Large intestine (tissue), 3 donors: ENCODE data around the gene EQTN. TPM values are rescaled to one million over a fixed set of nuclear protein-coding genes. Genes with fewer than 3 reads are reported as not detected.
A peak's percentile ranks its signal among the peaks of the same experiment; 100 is the strongest.
"Not testable (repeated sequence)": the region's sequence is repeated elsewhere in the genome, so short reads cannot be mapped to it uniquely, and the experiment has no call there.

Experiments
- DNase-seq, 2 donors: peaks; one replicate each; pipeline versions ENCODE4 v3.0.0 to v3.0.0-alpha.2; 2013
- H3K27ac ChIP-seq: one replicate; pipeline ENCODE4 v1.5.1; 2013; ENCODE audit warnings: low read length
- H3K27me3 ChIP-seq: 2 replicates; pipeline ENCODE4 v1.6.1; 2013; ENCODE audit warnings: low read length; ENCODE audit not compliant: control insufficient read depth, insufficient read depth
- H3K36me3 ChIP-seq: 2 replicates; pipeline ENCODE4 v1.6.1; 2013; ENCODE audit warnings: low read length; ENCODE audit not compliant: control insufficient read depth, insufficient read depth
- H3K4me1 ChIP-seq: one replicate; pipeline ENCODE4 v1.6.1; 2013; ENCODE audit warnings: low read length; ENCODE audit not compliant: control insufficient read depth, insufficient read depth
- H3K4me3 ChIP-seq: one replicate; pipeline ENCODE4 v1.5.1; 2013; ENCODE audit warnings: low read length
- H3K9me3 ChIP-seq: one replicate; pipeline ENCODE4 v1.6.1; 2013; ENCODE audit warnings: mild to moderate bottlenecking, low read depth, low read length, moderate library complexity; ENCODE audit not compliant: control insufficient read depth
- WGBS: methylation state at CpG from one replicate; pipeline ENCODE4 v1.1.5; 2013; ENCODE audit warnings: low lambda C conversion rate; ENCODE audit not compliant: insufficient coverage; 5-methylcytosine and 5-hydroxymethylcytosine counted together
- polyA plus RNA-seq: library from polyadenylated mRNA; unstranded; fragments of 120-200 nt; gene quantifications from one replicate; pipeline ENCODE4 v1.2.1, GENCODE V29; 2013

EQTN gene
- polyA plus RNA-seq, 1 donor: 0.34 TPM

DNA sequence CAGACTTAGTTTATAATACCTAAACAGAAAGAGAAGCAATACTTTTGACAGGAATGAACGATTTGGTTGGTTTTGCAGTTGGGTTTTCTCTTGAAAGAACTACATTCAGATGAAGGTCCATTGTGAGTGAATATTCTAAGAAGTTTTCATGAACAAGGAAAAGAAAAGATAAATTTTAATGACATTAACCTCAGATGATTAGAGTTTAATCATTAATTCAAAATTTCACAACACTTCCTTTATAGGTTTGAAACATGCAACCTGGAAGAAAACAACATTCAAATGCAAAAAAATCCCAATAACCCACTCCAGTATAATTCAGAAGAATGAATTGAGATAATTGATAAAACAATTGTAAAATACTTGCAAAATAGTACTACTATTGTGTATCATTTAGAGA lies 23.8 kb downstream of the EQTN start:
- peak in 1 of 2 donors; percentile 37 for DNase-seq
- WGBS: 88% methylated on average over 1 of the region's 1 CpG
- H3K4me3 ChIP-seq: no peak overlapping the region
- no peaks in the 10 kb centered on the region for H3K36me3 ChIP-seq
- H3K27ac ChIP-seq: peak overlapping the region; percentile 45
- no peaks in the 10 kb centered on the region for H3K4me1 ChIP-seq
- H3K9me3 ChIP-seq: no peaks in the 10 kb centered on the region
- H3K27me3 ChIP-seq: no peaks in the 10 kb centered on the region

GRCh38 chr9:27272103-27272502 lies 24.8 kb downstream of the EQTN start:
- no peaks in the 10 kb centered on the region for H3K4me1 ChIP-seq
- no peaks in the 10 kb centered on the region for H3K27me3 ChIP-seq
- no peak for DNase-seq
- no peaks in the 10 kb centered on the region for H3K36me3 ChIP-seq
- H3K9me3 ChIP-seq: no peaks in the 10 kb centered on the region
- no peak overlapping the region for H3K4me3 ChIP-seq
- no peak overlapping the region for H3K27ac ChIP-seq
- WGBS: no CpG with 5 or more reads among the region's 2 CpGs

- H3K9me3 ChIP-seq: no peaks in the 10 kb centered on the region
- DNase-seq: no peak
- H3K27me3 ChIP-seq: no peaks in the 10 kb centered on the region
- H3K4me3 ChIP-seq: no peak overlapping the region
- WGBS: 100% methylated on average over 1 of the region's 4 CpGs
- no peak overlapping the region for H3K27ac ChIP-seq
- H3K36me3 ChIP-seq: no peaks in the 10 kb centered on the region
- no peaks in the 10 kb centered on the region for H3K4me1 ChIP-seq
These were observed 35.3 kb downstream of the EQTN start for GRCh38 chr9:27261517-27262211.

DNA sequence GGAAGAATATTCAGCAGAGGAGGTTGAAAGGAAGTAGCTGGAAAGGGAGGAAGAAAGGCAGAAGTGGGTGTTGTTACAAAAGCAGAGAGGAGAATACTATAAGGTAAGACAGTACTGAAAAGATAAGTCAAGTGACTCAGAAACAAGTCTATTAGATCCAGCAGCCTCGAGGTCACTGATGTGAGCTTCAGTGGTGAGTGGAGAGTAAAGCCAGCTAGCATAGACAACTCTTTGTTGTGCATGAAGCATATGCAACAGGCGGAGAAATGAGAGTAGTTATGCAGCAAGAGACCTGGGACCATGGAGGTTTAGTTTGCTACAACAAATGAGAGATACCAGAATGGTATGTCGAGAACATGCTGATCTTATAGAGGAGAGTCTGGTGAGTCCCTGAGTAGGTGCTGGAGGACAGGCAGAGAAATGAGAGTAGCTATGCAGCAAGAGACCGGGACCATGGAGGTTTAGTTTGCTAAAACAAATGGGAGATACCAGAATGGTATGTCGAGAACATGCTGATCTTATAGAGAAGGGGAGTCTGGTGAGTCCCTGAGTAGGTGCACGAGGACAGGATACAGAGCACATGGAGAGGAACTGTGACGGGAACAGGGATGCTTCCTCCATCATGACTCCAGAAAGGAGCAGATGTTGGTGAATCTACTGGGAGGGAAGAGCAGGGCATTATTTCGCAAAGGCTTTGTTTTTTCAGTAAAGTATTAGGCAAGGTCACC lies 36.0 kb downstream of the EQTN start:
- H3K4me3 ChIP-seq: no peak overlapping the region
- no peaks in the 10 kb centered on the region for H3K27me3 ChIP-seq
- no CpG with 5 or more reads among the region's 8 CpGs for WGBS
- no peak overlapping the region for H3K27ac ChIP-seq
- H3K4me1 ChIP-seq: no peaks in the 10 kb centered on the region
- no peaks in the 10 kb centered on the region for H3K9me3 ChIP-seq
- DNase-seq: no peak
- H3K36me3 ChIP-seq: no peaks in the 10 kb centered on the region

DNA sequence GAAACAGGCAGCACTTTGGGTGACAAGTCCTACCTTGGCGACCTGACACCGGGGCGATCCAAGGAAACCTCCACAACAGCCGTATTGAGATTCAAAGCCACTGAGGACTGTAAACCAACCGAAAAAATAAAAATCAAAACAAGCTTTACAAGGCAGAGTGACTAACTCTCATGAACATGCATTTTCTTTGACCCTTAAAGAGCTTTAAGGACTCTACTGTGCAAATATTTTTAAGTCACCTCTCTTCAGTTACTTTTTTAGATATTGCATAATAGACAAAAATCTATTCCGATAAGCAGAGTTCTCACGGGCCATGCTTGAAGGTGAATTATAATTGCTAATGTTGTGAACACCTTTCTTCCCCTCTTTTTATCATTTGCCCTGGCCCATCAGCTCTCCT lies 38.3 kb downstream of the EQTN start:
- Histone ChIP-seq H3K36me3 (no peaks in the 10 kb centered on the region), H3K4me1 (no peaks in the 10 kb centered on the region), H3K27ac (no peak overlapping the region), H3K4me3 (no peak overlapping the region), H3K27me3 (no peaks in the 10 kb centered on the region), H3K9me3 (no peaks in the 10 kb centered on the region)
- no peak for DNase-seq
- no CpG with 5 or more reads among the region's 7 CpGs for WGBS

GRCh38 chr9:27248702-27249101 lies 48.2 kb downstream of the EQTN start:
- Histone ChIP-seq H3K9me3 (no peaks in the 10 kb centered on the region), H3K4me1 (no peaks in the 10 kb centered on the region), H3K27me3 (no peaks in the 10 kb centered on the region), H3K4me3 (no peak overlapping the region), H3K27ac (no peak overlapping the region), H3K36me3 (no peaks in the 10 kb centered on the region)
- no peak for DNase-seq

DNA sequence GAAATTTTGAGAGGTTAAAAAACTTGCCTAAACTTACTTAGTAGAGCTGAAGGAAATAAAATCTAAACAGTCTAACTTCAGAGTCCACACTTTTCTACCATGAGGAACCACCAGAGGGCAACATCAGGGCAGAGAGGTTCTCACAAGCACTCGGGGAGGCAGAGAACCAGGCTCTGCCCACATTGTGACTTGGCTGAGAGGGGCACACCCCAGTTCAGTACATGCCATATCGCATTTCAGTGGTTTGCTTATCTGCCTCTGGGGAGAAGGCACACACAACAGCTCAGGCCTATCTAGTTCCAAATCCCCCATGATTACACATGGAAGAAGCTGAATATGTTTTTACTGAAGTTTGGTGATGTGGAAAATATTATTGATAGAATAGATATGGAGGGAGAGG lies 49.2 kb downstream of the EQTN start:
- WGBS: no CpG with 5 or more reads among the region's 2 CpGs
- no peaks in the 10 kb centered on the region for H3K27me3 ChIP-seq
- no peaks in the 10 kb centered on the region for H3K36me3 ChIP-seq
- no peaks in the 10 kb centered on the region for H3K4me1 ChIP-seq
- no peak overlapping the region for H3K27ac ChIP-seq
- H3K4me3 ChIP-seq: no peak overlapping the region
- DNase-seq: peak; percentile 42 to 54
- H3K9me3 ChIP-seq: no peaks in the 10 kb centered on the region

DNA sequence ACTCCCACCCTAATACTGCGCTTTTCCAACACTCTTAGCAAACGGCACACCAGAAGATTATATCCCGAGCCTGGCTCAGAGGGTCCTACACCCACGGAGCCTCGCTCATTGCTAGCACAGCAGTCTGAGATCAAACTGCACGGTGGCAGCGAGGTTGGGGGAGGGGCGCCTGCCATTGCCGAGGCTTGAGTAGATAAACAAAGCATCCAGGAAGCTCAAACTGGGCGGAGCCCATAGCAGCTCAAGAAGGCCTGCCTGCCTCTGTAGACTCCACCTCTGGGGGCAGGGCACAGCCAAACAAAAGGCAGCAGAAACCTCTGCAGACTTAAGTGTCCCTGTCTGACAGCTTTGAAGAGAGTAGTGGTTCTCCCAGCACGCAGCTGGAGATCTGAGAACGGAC lies 57.3 kb downstream of the EQTN start:
- no CpG with 5 or more reads among the region's 12 CpGs for WGBS
- not testable (repeated sequence) for H3K4me1 ChIP-seq, DNase-seq, H3K36me3 ChIP-seq, H3K27me3 ChIP-seq, H3K27ac ChIP-seq, H3K4me3 ChIP-seq, H3K9me3 ChIP-seq

Other genes with a start within 250 kb of the EQTN start
- 14.6 TPM for gene TEK, start 187.9 kb downstream of the EQTN start, polyA plus RNA-seq
- 0.06 TPM for gene IFNK, start 227.1 kb upstream of the EQTN start, polyA plus RNA-seq
- 34.7 TPM for gene MOB3B, start 232.7 kb upstream of the EQTN start, polyA plus RNA-seq